Measurements from ENCODE around the gene RABL2B. TPM values are rescaled to one million over a fixed set of nuclear protein-coding genes. Genes with fewer than 3 reads are reported as not detected.
"Not testable (repeated sequence)": the region's sequence is repeated elsewhere in the genome, so short reads cannot be mapped to it uniquely, and the experiment has no call there.

RABL2B gene
- total RNA-seq (2022) = 17.2 and 22.3 TPM in 2 replicates
- Bru-seq, nascent RNA = percentile 61 among the genes with signal in this experiment
- percentile 62 among the genes with signal in this experiment for BruChase-seq, experiment 1, labeled RNA remaining after a 2-hour chase
- BruChase-seq, experiment 2, labeled RNA remaining after a 6-hour chase = percentile 66 among the genes with signal in this experiment
- long read RNA-seq, partial matches to known transcripts = 5 of 14 reads
- long read RNA-seq, other reads (novel, unspliced or antisense) = 7 of 14 reads

DNA sequence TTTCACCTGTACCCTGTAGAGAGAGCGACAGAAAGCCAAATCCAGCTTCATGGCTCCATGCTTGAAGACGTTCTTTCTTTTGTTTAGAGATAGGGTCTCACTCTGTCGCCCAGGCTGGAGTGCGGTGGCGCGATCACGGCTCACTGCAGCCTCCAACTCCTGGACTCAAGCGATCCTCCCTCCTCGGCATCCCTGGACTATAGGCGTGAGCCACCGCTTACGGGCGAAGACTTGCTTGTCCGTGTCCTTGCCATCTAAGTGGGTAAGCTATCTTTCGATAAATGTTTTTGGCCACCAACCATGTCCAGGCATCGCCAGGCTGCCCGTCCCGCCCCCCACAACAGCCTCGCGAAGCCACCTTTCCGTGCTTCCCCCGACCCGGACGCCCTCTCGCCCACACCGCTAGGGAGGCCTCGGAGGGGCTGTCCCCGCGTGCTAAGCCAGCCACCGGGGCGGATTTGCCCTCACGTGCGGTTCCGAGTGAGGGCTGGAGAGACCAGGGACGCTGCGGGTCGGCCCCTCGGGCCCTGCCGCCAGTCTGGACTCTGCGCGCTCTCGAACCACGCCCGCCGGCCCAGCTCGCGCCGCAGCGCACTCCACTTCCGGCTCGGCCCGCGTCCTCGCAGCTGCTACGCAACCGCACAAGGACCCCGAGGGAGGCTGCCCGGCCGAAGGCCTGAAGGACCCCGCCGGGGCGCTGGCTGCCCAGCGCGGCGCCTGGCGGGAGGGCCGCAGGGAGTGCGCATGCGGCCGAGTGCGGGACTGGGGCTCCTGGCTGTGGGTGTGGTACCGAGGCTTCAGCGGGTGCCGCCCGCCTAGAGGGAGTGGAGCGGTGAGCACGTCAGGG is at the start of gene RABL2B:
TSS of gene RABL2B (minus strand) at position 604 of the 847 bp plus-strand sequence. CDS start 1,342 bp downstream, outside the sequence.
- intact Hi-C loops (cut with micrococcal nuclease; ENCODE audit: unreplicated experiment); H3K4me1 ChIP-seq; H3K9me3 Mint-ChIP-seq (ENCODE audit: unreplicated experiment); H3K9me3 ChIP-seq; H3K4me1 Mint-ChIP-seq (ENCODE audit: low read depth, unreplicated experiment); H3K36me3 ChIP-seq (ENCODE audit: control insufficient read depth, insufficient read depth, low read length); H3K27me3 Mint-ChIP-seq (ENCODE audit: insufficient read depth, unreplicated experiment); BruUV-seq (replicated peaks); H3K27me3 ChIP-seq (replicated peaks; ENCODE audit: control insufficient read depth, insufficient read depth, low read length); POLR2A ChIA-PET: not testable (repeated sequence)
- H3K4me3 Mint-ChIP-seq (ENCODE audit: unreplicated experiment) = peak within 1 kb of the TSS; percentile 84
- CTCF ChIA-PET = interaction anchor here (0.6 kb wide), 1 partner anchor 8 kb away, joined by 4 read pairs; no protein-coding TSS in a partner anchor
- DNase-seq = peak; percentile 88 to 96
- peak within 1 kb of the TSS; percentile 75 for H3K27ac Mint-ChIP-seq (ENCODE audit: unreplicated experiment)
- peaks cover 10% of the 10 kb centered on the region for H3K36me3 Mint-ChIP-seq (ENCODE audit: insufficient read depth, unreplicated experiment)
- H3K4me3 ChIP-seq (ENCODE audit: low read depth, low read length) = peak within 1 kb of the TSS; percentile 48

DNA sequence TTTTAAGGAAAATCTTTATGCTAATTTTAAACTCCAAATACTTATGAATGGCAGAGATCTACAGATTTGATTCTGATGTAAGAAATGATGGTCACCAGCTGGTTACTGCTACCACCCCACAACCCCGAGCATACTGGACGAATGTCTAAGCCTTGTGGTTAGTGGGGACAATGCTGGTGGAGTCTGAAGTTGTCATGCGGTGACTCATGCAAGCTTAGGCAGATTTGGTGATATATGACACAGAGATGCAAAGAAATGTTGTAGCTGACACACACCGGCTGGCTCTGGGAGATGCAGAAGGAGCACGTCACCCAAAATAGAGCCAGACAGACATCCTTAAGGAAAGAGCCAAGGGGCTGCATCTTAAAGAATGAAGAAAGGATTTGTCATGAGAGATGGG is 3.5 kb upstream of the RABL2B start:
- H3K9me3 ChIP-seq; H3K4me3 ChIP-seq (ENCODE audit: low read depth, low read length); H3K27me3 ChIP-seq (replicated peaks; ENCODE audit: control insufficient read depth, insufficient read depth, low read length); H3K4me1 ChIP-seq; BruUV-seq (replicated peaks); H3K27ac Mint-ChIP-seq (ENCODE audit: unreplicated experiment); intact Hi-C loops (cut with micrococcal nuclease; ENCODE audit: unreplicated experiment); H3K27me3 Mint-ChIP-seq (ENCODE audit: insufficient read depth, unreplicated experiment); DNase-seq; H3K36me3 Mint-ChIP-seq (ENCODE audit: insufficient read depth, unreplicated experiment); CTCF ChIA-PET; H3K4me3 Mint-ChIP-seq (ENCODE audit: unreplicated experiment); H3K9me3 Mint-ChIP-seq (ENCODE audit: unreplicated experiment); H3K36me3 ChIP-seq (ENCODE audit: control insufficient read depth, insufficient read depth, low read length); H3K4me1 Mint-ChIP-seq (ENCODE audit: low read depth, unreplicated experiment); POLR2A ChIA-PET: not testable (repeated sequence)

DNA sequence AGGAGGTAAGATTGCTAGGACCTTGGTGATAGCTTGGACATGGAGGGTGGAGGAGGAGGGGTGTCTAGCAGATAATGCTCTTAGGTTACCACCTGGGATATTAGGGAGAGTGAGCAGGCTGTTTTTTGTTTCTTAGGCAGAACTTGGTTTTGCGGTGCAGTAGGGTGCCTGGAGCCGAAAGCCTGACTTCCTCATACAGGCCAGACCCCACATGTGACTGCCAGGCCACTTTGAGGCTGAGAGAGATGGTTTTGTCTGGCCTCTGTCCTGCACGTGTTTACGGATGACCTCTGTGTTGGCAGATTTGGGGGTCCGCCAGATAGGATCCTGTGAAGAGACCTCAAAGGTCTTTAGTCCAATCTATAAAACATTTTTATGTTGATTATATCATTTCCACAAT is 1.9 kb upstream of the RABL2B start:
- H3K9me3 Mint-ChIP-seq (ENCODE audit: unreplicated experiment); H3K27me3 ChIP-seq (replicated peaks; ENCODE audit: control insufficient read depth, insufficient read depth, low read length); H3K4me3 Mint-ChIP-seq (ENCODE audit: unreplicated experiment); H3K27ac Mint-ChIP-seq (ENCODE audit: unreplicated experiment); DNase-seq; CTCF ChIA-PET; intact Hi-C loops (cut with micrococcal nuclease; ENCODE audit: unreplicated experiment); H3K4me3 ChIP-seq (ENCODE audit: low read depth, low read length); H3K27me3 Mint-ChIP-seq (ENCODE audit: insufficient read depth, unreplicated experiment); H3K36me3 ChIP-seq (ENCODE audit: control insufficient read depth, insufficient read depth, low read length); H3K4me1 ChIP-seq; BruUV-seq (replicated peaks); POLR2A ChIA-PET; H3K9me3 ChIP-seq; H3K4me1 Mint-ChIP-seq (ENCODE audit: low read depth, unreplicated experiment): not testable (repeated sequence)
- H3K36me3 Mint-ChIP-seq (ENCODE audit: insufficient read depth, unreplicated experiment) = peaks cover 10% of the 10 kb centered on the region

DNA sequence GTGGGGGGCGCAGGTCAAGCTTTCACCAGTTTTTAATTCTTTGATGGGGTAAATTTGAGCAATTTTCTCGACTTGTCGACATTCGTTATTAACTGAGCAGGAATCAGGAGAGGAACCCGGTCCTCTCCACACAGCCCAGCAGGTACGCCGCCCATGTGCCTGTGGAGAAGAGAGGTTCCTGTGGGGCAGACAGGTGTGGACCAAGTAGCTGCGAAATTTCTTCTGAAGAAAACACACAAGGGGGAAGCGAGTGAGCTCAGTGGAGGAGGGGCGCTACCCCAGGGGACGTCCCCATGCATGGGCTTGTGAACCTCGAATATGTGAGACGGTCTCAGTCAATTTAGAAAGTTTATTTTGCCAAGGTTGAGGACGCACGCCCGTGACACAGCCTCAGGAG is 442 bp upstream of the RABL2B start:
- H3K36me3 ChIP-seq (ENCODE audit: control insufficient read depth, insufficient read depth, low read length); H3K9me3 Mint-ChIP-seq (ENCODE audit: unreplicated experiment); H3K27me3 ChIP-seq (replicated peaks; ENCODE audit: control insufficient read depth, insufficient read depth, low read length); H3K9me3 ChIP-seq; POLR2A ChIA-PET; H3K4me1 Mint-ChIP-seq (ENCODE audit: low read depth, unreplicated experiment); H3K27me3 Mint-ChIP-seq (ENCODE audit: insufficient read depth, unreplicated experiment); intact Hi-C loops (cut with micrococcal nuclease; ENCODE audit: unreplicated experiment); H3K4me1 ChIP-seq: not testable (repeated sequence)
- TSS peak; percentile 78 for BruUV-seq (replicated peaks)
- peak overlapping the region; percentile 75 for H3K27ac Mint-ChIP-seq (ENCODE audit: unreplicated experiment)
- H3K4me3 ChIP-seq (ENCODE audit: low read depth, low read length) = peak overlapping the region; percentile 41
- peaks cover 10% of the 10 kb centered on the region for H3K36me3 Mint-ChIP-seq (ENCODE audit: insufficient read depth, unreplicated experiment)
- CTCF ChIA-PET = interaction anchor here (0.6 kb wide), 1 partner anchor 9 kb away, joined by 4 read pairs; no protein-coding TSS in a partner anchor
- peak in 1 of 2 experiments; percentile 4 for DNase-seq
- H3K4me3 Mint-ChIP-seq (ENCODE audit: unreplicated experiment) = peak overlapping the region; percentile 84

DNA sequence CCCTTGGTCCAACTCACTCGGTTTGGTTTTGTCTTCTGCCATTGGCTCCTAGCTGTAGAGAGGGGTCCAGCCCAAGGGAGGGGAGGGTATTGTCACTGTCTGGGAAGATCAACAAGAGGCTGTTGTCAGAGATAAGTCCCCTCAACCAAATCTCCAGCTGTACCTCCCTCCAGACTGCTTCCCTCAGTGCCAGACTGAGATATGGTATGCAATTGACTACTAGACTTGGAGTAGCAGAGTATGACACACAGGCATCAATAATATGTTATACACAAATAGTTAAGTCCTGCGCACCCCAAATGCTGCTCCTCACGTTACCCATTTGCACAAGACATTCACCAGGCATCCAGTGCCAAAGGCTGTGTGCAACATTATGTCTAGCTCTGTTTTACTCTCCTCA is 1.2 kb downstream of the RABL2B start:
- CTCF ChIA-PET; H3K27ac Mint-ChIP-seq (ENCODE audit: unreplicated experiment); H3K4me3 ChIP-seq (ENCODE audit: low read depth, low read length): not testable (repeated sequence)

DNA sequence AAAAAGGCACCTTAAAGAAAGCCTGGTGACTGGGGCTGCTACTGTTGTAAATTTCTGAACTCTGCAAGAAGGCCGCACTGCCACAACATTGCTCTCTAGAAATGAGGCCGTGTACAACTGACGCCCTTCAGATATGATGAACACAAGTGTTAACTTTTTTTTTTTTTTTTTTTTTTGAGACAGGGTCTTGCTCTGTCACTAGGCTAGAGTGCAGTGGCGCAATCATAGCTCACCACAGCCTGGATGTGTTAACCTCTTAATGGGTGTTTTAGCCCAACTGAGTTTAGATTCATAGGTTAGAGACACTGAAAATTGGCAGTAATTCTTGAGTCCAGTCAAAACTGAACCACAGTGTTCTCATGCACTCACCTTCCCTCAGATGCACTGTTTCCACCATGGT is 3.2 kb downstream of the RABL2B start:
- H3K27me3 ChIP-seq (replicated peaks; ENCODE audit: control insufficient read depth, insufficient read depth, low read length); CTCF ChIA-PET; intact Hi-C loops (cut with micrococcal nuclease; ENCODE audit: unreplicated experiment); H3K4me3 ChIP-seq (ENCODE audit: low read depth, low read length); H3K4me1 ChIP-seq; H3K27me3 Mint-ChIP-seq (ENCODE audit: insufficient read depth, unreplicated experiment); H3K4me3 Mint-ChIP-seq (ENCODE audit: unreplicated experiment); H3K4me1 Mint-ChIP-seq (ENCODE audit: low read depth, unreplicated experiment); H3K27ac Mint-ChIP-seq (ENCODE audit: unreplicated experiment); H3K9me3 Mint-ChIP-seq (ENCODE audit: unreplicated experiment); DNase-seq; H3K36me3 ChIP-seq (ENCODE audit: control insufficient read depth, insufficient read depth, low read length); H3K9me3 ChIP-seq; BruUV-seq (replicated peaks): not testable (repeated sequence)
- POLR2A ChIA-PET = interaction anchor here (0.6 kb wide), 1 partner anchor 65 kb away, joined by 3 read pairs; no protein-coding TSS in a partner anchor
- peaks cover 16% of the 10 kb centered on the region for H3K36me3 Mint-ChIP-seq (ENCODE audit: insufficient read depth, unreplicated experiment)

More for the DNA sequence above, 1.2 kb downstream of the RABL2B start:
- BruUV-seq (replicated peaks) = TSS peak; percentile 51
- POLR2A ChIA-PET; intact Hi-C loops (cut with micrococcal nuclease; ENCODE audit: unreplicated experiment); H3K27me3 Mint-ChIP-seq (ENCODE audit: insufficient read depth, unreplicated experiment); H3K4me1 ChIP-seq; DNase-seq; H3K9me3 ChIP-seq; H3K36me3 ChIP-seq (ENCODE audit: control insufficient read depth, insufficient read depth, low read length); H3K9me3 Mint-ChIP-seq (ENCODE audit: unreplicated experiment); H3K27me3 ChIP-seq (replicated peaks; ENCODE audit: control insufficient read depth, insufficient read depth, low read length); H3K4me1 Mint-ChIP-seq (ENCODE audit: low read depth, unreplicated experiment): not testable (repeated sequence)
- H3K36me3 Mint-ChIP-seq (ENCODE audit: insufficient read depth, unreplicated experiment) = peaks cover 10% of the 10 kb centered on the region
- H3K4me3 Mint-ChIP-seq (ENCODE audit: unreplicated experiment) = peak overlapping the region; percentile 84

DNA sequence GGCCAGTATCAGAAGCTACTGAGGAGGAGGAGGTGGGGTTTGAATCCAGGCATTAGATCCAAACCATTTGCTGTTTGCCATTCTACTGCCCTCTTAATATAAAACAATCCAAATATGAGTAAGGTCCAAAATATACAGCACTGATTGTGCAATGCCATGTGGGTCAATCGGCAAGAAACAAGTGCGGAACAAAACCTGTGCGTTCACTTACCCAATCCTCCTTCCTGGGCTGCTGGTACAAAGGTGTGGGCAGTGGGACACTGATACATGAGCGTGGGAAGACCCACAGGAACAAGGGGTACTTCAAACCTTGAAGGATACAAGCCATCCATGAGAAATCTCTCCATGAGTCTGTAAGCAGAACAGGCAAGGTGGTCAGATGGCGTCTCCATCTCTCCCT is 5.8 kb downstream of the RABL2B start:
- H3K36me3 ChIP-seq (ENCODE audit: control insufficient read depth, insufficient read depth, low read length); H3K27me3 Mint-ChIP-seq (ENCODE audit: insufficient read depth, unreplicated experiment); H3K9me3 ChIP-seq; H3K4me3 ChIP-seq (ENCODE audit: low read depth, low read length); BruUV-seq (replicated peaks); POLR2A ChIA-PET; H3K4me1 Mint-ChIP-seq (ENCODE audit: low read depth, unreplicated experiment); H3K27ac Mint-ChIP-seq (ENCODE audit: unreplicated experiment); DNase-seq; intact Hi-C loops (cut with micrococcal nuclease; ENCODE audit: unreplicated experiment); H3K27me3 ChIP-seq (replicated peaks; ENCODE audit: control insufficient read depth, insufficient read depth, low read length); CTCF ChIA-PET; H3K9me3 Mint-ChIP-seq (ENCODE audit: unreplicated experiment); H3K4me1 ChIP-seq; H3K4me3 Mint-ChIP-seq (ENCODE audit: unreplicated experiment): not testable (repeated sequence)
- H3K36me3 Mint-ChIP-seq (ENCODE audit: insufficient read depth, unreplicated experiment) = peaks cover 16% of the 10 kb centered on the region
